B cell (primary cell): ENCODE results near the gene PCDH9. TPM values are rescaled to one million over a fixed set of nuclear protein-coding genes. Genes with fewer than 3 reads are reported as not detected.

ENCODE experiments used
- ATAC-seq: fragments of 200-7000 bp; cut with Tn5 transposase; one replicate; pipeline ENCODE4 v1.10.0; 2021; ENCODE audit warnings: low read depth, mild to moderate bottlenecking, moderate number of reproducible peaks, moderate library complexity
- CTCF ChIA-PET: fragments of 350-600 bp; sonication (Branson Sonifier 250); formaldehyde crosslinking; loops from one replicate; lab custom pipeline; 2021; ENCODE audit warnings: antibody characterized with exemption, inconsistent platforms; lab: Charles Lee
- POLR2A ChIA-PET: fragments of 350-600 bp; sonication (Branson Sonifier 250); formaldehyde crosslinking; loops from one replicate; lab custom pipeline; 2021; ENCODE audit warnings: antibody characterized with exemption; lab: Charles Lee
- DNase-seq: peaks from one replicate; pipeline ENCODE4 v3.0.0; 2013
- H2AFZ ChIP-seq: 2 replicates; pipeline ENCODE4 v1.6.1; 2012; ENCODE audit warnings: mild to moderate bottlenecking, low read depth, low read length; ENCODE audit not compliant: insufficient read depth, poor library complexity, severe bottlenecking
- H3K27ac ChIP-seq, 2 donors: 1 replicate in 1 of 2; 2 replicates in 1 of 2; pipeline ENCODE4 v1.5.1; 2012 to 2013; ENCODE audit warnings: low read length in 2 of 2, mild to moderate bottlenecking in 2 of 2, moderate library complexity in 1 of 2
- H3K27me3 ChIP-seq, 4 experiments: fragments of 200-600 bp in 1 of 4; sonication (generic) in 1 of 4; replicated peaks in 1 of 4; 1 replicate in 2 of 4; 2 replicates in 2 of 4; pipeline versions ENCODE4 v1.6.1 to v1.7.0; 2013 to 2016; ENCODE audit warnings: low read length in 3 of 4, mild to moderate bottlenecking in 2 of 4, mixed read lengths in 1 of 4, moderate library complexity in 1 of 4; ENCODE audit not compliant: insufficient read depth in 4 of 4, control insufficient read depth in 3 of 4; ENCODE audit errors: control extremely low read depth in 1 of 4
- H3K36me3 ChIP-seq, 2 experiments: replicated peaks in 1 of 2; 1 replicate in 1 of 2; 2 replicates in 1 of 2; pipeline versions ENCODE4 v1.6.1 to v1.7.1; 2013; ENCODE audit warnings: low read length in 1 of 2; ENCODE audit not compliant: insufficient read depth in 2 of 2, control insufficient read depth in 1 of 2; ENCODE audit errors: control extremely low read depth in 1 of 2, extremely low read depth in 1 of 2
- H3K4me1 ChIP-seq, 2 donors: fragments of 200-600 bp in 1 of 2; sonication (generic) in 1 of 2; 1 replicate in 1 of 2; 2 replicates in 1 of 2; pipeline versions ENCODE4 v1.5.1 to v1.6.1; 2013 to 2017; ENCODE audit warnings: low read length in 2 of 2; ENCODE audit not compliant: control insufficient read depth in 2 of 2, insufficient read depth in 2 of 2
- H3K4me2 ChIP-seq: replicated peaks from 2 replicates; pipeline ENCODE3; 2012; ENCODE audit warnings: mild to moderate bottlenecking, low read depth, low read length; ENCODE audit not compliant: poor library complexity, severe bottlenecking
- H3K4me3 ChIP-seq, 5 experiments: fragments of 200-600 bp in 1 of 5; sonication (generic) in 1 of 5; 1 replicate in 3 of 5; 2 replicates in 2 of 5; pipeline versions ENCODE4 v1.5.1 to v1.7.0; 2011 to 2016; ENCODE audit warnings: low read length in 4 of 5, mild to moderate bottlenecking in 4 of 5, low read depth in 2 of 5, control low read depth in 1 of 5, moderate library complexity in 1 of 5; ENCODE audit not compliant: insufficient read depth in 1 of 5; ENCODE audit errors: control extremely low read depth in 1 of 5, extremely low read depth in 1 of 5
- H3K79me2 ChIP-seq: fragments of 200-600 bp; sonication (generic); one replicate; pipeline ENCODE4 v1.6.0; 2016; ENCODE audit warnings: low read length; ENCODE audit not compliant: control insufficient read depth, insufficient read depth
- H3K9ac ChIP-seq: fragments of 200-600 bp; sonication (generic); 2 replicates; pipeline ENCODE4 v1.6.1; 2017; ENCODE audit warnings: mild to moderate bottlenecking, low read length, moderate library complexity
- H3K9me3 ChIP-seq, 3 donors: one replicate each; pipeline versions ENCODE4 v1.6.1 to v1.7.1; 2013; ENCODE audit warnings: low read length in 2 of 3; ENCODE audit not compliant: control insufficient read depth in 2 of 3, insufficient read depth in 1 of 3; ENCODE audit errors: control extremely low read depth in 1 of 3
- H4K20me1 ChIP-seq: 2 replicates; pipeline ENCODE4 v1.6.0; 2012; ENCODE audit warnings: mild to moderate bottlenecking, low read length; ENCODE audit not compliant: insufficient read depth, control insufficient read depth, poor library complexity, severe bottlenecking
- H3K27ac Mint-ChIP-seq: one replicate; pipeline ENCODE4 v1.8.0; 2021; ENCODE audit warnings: mixed read lengths
- H3K27me3 Mint-ChIP-seq: one replicate; pipeline ENCODE4 v1.8.0; 2021; ENCODE audit warnings: mixed read lengths
- H3K4me1 Mint-ChIP-seq: one replicate; pipeline ENCODE4 v1.8.0; 2021; ENCODE audit warnings: mixed read lengths
- H3K4me3 Mint-ChIP-seq: one replicate; pipeline ENCODE4 v1.8.0; 2021; ENCODE audit warnings: mixed read lengths
- H3K9me3 Mint-ChIP-seq: one replicate; pipeline ENCODE4 v1.8.0; 2022; ENCODE audit warnings: mixed read lengths; ENCODE audit not compliant: insufficient read depth
- EZH2 ChIP-seq: IDR thresholded peaks from 2 replicates; pipeline ENCODE4 v1.6.1; 2012; ENCODE audit warnings: borderline replicate concordance, low read depth, mild to moderate bottlenecking, moderate library complexity, low read length; ENCODE audit not compliant: insufficient read depth, poor library complexity, severe bottlenecking
- whole genome bisulfite sequencing: methylation state at CpG from one replicate; pipeline ENCODE4 v1.1.5; 2013; ENCODE audit warnings: missing lambda C conversion rate; ENCODE audit not compliant: insufficient coverage; 5-methylcytosine and 5-hydroxymethylcytosine counted together
- intact Hi-C: fragments of 100-400 bp; cut with micrococcal nuclease; formaldehyde crosslinking; loops from one replicate; pipeline ENCODE4 v1.10.0; 2022
- polyA plus RNA-seq: library from polyadenylated mRNA; depleted of rRNA; stranded (reverse); fragments of >200 nt; gene quantifications from 2 replicates; pipeline ENCODE4 v1.2.3, GENCODE V29; 2012
- total RNA-seq, 2 donors: library from RNA; stranded (reverse); fragments of 120-200 nt in 1 of 2; gene quantifications; 1 replicate in 1 of 2; 2 replicates in 1 of 2; pipeline versions ENCODE4 v1.2.3 to v1.2.4, GENCODE V29; 2013 to 2022
- TF ChIP-seq, protein P1 (sequence below): fragments of 200-600 bp; IDR thresholded peaks from one replicate; pipeline ENCODE4 v1.8.0; 2022; ENCODE audit warnings: antibody characterized with exemption, mild to moderate bottlenecking

The PCDH9 gene
- total and polyA plus RNA-seq, 2 donors (not counting 1 experiment from before 2014, with no cell fraction given): 13.1 to 21.8 TPM

DNA sequence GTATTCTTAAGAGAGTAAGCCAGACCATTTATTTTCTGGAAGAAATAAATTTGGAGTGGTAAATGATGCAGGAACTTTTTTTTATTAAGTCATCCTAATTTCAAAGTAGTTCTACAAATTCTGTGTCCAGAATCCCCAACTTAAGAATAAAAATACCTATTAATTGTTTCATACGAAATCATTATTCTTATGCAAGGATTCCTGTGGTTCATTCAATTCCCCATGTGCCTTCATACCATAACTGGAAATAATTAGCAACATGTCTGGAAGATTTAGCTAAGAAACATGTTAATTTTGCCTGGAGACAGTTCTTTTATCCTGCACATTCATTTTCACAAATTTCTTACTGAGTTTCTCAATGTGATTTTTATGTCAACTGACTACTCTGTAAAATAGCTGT is 408.6 kb downstream of the PCDH9 start:
- Histone ChIP-seq H3K79me2 (no peaks in the 10 kb centered on the region), H4K20me1 (no peaks in the 10 kb centered on the region), H2AFZ (no peak overlapping the region), H3K36me3 (no peaks in the 10 kb centered on the region), H3K9me3 (peaks cover 0 to 8% (median 0%) of the 10 kb centered on the region in 3 donors), H3K4me1 (no peaks in the 10 kb centered on the region), H3K27me3 (no peaks in the 10 kb centered on the region), H3K9ac (no peak overlapping the region), H3K4me3 (no peak overlapping the region), H3K27ac (no peak overlapping the region), H3K4me2 (no peak overlapping the region)
- intact Hi-C loops: no loop called here
- peaks cover 3% of the 10 kb centered on the region for H3K9me3 Mint-ChIP-seq
- ChIA-PET POLR2A (no interaction called here), CTCF (interaction anchor here (1.2 kb wide), 1 partner anchor 9 kb away, joined by 3 read pairs; no protein-coding TSS in a partner anchor)
- ATAC-seq (no peak), DNase-seq (no peak)
- no peak overlapping the region for H3K27ac Mint-ChIP-seq
- peaks cover under 1% of the 10 kb centered on the region for H3K4me1 Mint-ChIP-seq
- no CpG with 5 or more reads among the region's 1 CpG for WGBS
- TF ChIP-seq, protein P1, sequence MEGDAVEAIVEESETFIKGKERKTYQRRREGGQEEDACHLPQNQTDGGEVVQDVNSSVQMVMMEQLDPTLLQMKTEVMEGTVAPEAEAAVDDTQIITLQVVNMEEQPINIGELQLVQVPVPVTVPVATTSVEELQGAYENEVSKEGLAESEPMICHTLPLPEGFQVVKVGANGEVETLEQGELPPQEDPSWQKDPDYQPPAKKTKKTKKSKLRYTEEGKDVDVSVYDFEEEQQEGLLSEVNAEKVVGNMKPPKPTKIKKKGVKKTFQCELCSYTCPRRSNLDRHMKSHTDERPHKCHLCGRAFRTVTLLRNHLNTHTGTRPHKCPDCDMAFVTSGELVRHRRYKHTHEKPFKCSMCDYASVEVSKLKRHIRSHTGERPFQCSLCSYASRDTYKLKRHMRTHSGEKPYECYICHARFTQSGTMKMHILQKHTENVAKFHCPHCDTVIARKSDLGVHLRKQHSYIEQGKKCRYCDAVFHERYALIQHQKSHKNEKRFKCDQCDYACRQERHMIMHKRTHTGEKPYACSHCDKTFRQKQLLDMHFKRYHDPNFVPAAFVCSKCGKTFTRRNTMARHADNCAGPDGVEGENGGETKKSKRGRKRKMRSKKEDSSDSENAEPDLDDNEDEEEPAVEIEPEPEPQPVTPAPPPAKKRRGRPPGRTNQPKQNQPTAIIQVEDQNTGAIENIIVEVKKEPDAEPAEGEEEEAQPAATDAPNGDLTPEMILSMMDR: no peak
- TF ChIP-seq EZH2: no peak
- no peaks in the 10 kb centered on the region for H3K27me3 Mint-ChIP-seq
- H3K4me3 Mint-ChIP-seq: no peak overlapping the region

DNA sequence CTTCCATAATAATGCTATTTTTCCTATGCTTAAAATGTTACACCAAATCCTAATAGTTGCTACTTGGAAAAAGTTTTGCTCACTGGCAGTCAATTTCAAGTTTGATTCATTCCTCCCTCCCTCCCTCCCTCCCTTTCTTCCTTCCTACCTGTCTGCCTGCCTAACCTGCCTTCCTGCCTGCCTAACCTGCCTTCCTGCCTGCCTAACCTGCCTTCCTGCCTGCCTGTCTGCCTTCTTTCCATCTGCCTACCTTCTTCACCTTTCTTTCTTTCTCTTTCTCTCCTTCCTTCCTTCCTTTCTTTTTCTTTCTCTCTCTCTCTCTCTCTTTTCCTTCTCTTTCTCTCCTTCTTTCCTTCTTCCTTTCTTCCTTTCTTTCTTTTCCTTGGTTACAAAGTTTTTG is 418.7 kb downstream of the PCDH9 start:
- Histone ChIP-seq H3K79me2 (no peaks in the 10 kb centered on the region), H3K9ac (no peak overlapping the region), H3K36me3 (no peaks in the 10 kb centered on the region), H3K27me3 (no peaks in the 10 kb centered on the region), H3K4me3 (no peak overlapping the region), H3K4me2 (no peak overlapping the region), H4K20me1 (no peaks in the 10 kb centered on the region), H3K4me1 (no peaks in the 10 kb centered on the region), H3K9me3 (peaks cover 0 to 3% (median 0%) of the 10 kb centered on the region in 3 donors), H3K27ac (no peak overlapping the region), H2AFZ (no peak overlapping the region)
- DNase-seq (no peak), ATAC-seq (no peak)
- H3K4me1 Mint-ChIP-seq: no peaks in the 10 kb centered on the region
- no peak overlapping the region for H3K4me3 Mint-ChIP-seq
- CTCF ChIA-PET: interaction anchor here (0.7 kb wide), 1 partner anchor 222 kb away, joined by 3 read pairs; no protein-coding TSS in a partner anchor
- POLR2A ChIA-PET: no interaction called here
- H3K27me3 Mint-ChIP-seq: no peaks in the 10 kb centered on the region
- no peak for TF ChIP-seq EZH2
- TF ChIP-seq, protein P1: peak; percentile 10
- intact Hi-C loops: no loop called here
- H3K27ac Mint-ChIP-seq: no peak overlapping the region
- peaks cover 2% of the 10 kb centered on the region for H3K9me3 Mint-ChIP-seq
